ENCODE data around the gene POLD1. TPM values are rescaled to one million over a fixed set of nuclear protein-coding genes. Genes with fewer than 3 reads are reported as not detected.
"Not testable (repeated sequence)": the region's sequence is repeated elsewhere in the genome, so short reads cannot be mapped to it uniquely, and the experiment has no call there.

The POLD1 gene
- total RNA-seq, 2 experiments from 2014 or later: 119 to 233 TPM

DNA sequence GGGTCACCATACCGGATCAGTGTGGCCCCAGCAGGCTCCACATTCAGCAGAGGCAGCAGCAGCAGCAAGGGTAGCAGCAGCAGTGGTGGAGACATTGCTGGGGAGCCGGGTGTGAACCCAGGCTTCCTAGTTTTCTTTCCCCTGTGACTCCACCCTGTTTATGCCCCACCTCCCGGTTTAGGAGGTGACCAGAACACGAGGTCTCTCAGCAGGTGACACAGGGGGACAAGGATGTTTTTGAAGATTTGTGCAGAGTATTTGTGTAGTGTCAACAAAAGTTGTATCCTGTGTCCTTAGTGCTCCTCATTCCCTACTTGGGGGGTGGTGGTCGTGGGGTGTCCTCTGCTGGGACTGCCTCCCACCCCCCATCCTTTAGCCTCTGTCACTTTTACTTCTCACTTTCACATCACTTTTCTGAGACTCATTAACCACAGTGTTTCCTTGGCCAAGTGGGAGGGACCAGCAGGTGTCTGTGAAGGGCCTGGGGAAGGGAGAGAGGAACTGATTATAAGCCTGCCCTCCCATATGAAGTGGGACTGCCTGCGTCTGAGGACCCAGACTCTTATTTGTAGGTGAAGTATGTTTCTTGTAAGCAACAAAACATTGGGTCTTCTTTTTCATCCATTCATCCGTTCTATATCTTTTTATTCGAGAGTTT is 39.4 kb upstream of the POLD1 start:
- Histone ChIP-seq H3K27ac (ENCODE audit: low read depth, low read length, poor library complexity, severe bottlenecking) (peak overlapping the region; percentile 98), H3K9me2 (ENCODE audit: insufficient read depth, low read length) (no peaks in the 10 kb centered on the region), H3K4me2 (ENCODE audit: low read length) (peak overlapping the region; percentile 81), H3K4me3 (ENCODE audit: low read depth, low read length, poor library complexity, severe bottlenecking) (peak overlapping the region; percentile 74), H3K36me3 (ENCODE audit: insufficient read depth, low read length) (peaks cover 31% of the 10 kb centered on the region), H4K20me1 (ENCODE audit: insufficient read depth, low read length) (no peaks in the 10 kb centered on the region), H3K9me3 (ENCODE audit: low read length) (peaks cover 12% of the 10 kb centered on the region), H3K4me1 (ENCODE audit: insufficient read depth, low read length, poor library complexity, severe bottlenecking) (peaks cover 88% of the 10 kb centered on the region), H2AFZ (ENCODE audit: low read length) (no peak overlapping the region), H3K79me2 (ENCODE audit: insufficient read depth, low read depth, low read length) (peaks cover 50% of the 10 kb centered on the region)
- ChIA-PET POLR2A (interaction anchor here (0.7 to 1.2 kb wide), 2 partner anchors 11 to 15 kb away, joined by 3 read pairs; no protein-coding TSS in a partner anchor), CTCF (ENCODE audit: unreplicated experiment) (no interaction called here)
- BruUV-seq (replicated peaks): no TSS peak
- intact Hi-C loops (cut with micrococcal nuclease; ENCODE audit: unreplicated experiment): loop anchor here (2.0 to 10.0 kb wide), 3 partner anchors 14 to 670 kb away; partner anchors contain the start of gene PRMT1
- TF ChIP-seq, protein P1, sequence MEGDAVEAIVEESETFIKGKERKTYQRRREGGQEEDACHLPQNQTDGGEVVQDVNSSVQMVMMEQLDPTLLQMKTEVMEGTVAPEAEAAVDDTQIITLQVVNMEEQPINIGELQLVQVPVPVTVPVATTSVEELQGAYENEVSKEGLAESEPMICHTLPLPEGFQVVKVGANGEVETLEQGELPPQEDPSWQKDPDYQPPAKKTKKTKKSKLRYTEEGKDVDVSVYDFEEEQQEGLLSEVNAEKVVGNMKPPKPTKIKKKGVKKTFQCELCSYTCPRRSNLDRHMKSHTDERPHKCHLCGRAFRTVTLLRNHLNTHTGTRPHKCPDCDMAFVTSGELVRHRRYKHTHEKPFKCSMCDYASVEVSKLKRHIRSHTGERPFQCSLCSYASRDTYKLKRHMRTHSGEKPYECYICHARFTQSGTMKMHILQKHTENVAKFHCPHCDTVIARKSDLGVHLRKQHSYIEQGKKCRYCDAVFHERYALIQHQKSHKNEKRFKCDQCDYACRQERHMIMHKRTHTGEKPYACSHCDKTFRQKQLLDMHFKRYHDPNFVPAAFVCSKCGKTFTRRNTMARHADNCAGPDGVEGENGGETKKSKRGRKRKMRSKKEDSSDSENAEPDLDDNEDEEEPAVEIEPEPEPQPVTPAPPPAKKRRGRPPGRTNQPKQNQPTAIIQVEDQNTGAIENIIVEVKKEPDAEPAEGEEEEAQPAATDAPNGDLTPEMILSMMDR (conservative IDR thresholded peaks at IDR 0.05; ENCODE audit: low read length): no peak
- no peak for TF ChIP-seq EZH2phosphoT487 (IDR thresholded peaks at IDR 0.05; ENCODE audit: borderline replicate concordance, low read depth, low read length)
- DNase-seq (ENCODE audit: low spot score): peak; percentile 90

DNA sequence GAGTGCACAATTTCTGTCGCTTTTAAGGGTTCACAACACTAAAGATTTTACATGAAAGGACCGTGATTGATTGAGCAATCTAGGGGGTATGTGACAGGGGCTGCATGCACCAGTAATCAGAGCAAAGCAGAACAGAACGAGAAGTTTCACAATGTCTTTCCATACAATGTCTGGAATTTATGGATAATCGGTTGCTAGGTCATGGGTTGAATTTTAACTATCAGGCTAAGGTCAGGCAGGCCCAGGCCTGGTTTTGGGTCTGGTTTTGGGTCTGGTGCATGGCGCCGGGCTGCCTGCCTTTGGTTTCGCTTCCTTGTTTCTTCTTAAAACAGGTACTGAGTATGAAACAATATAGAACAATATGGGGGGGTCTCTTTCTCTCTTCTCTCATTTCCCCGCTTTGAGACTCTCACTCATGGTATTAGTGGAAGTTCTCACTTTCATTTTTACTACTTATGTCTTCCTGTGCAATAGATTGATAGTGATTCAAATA is 37.0 kb upstream of the POLD1 start:
- H3K9me2 ChIP-seq (ENCODE audit: insufficient read depth, low read length); H4K20me1 ChIP-seq (ENCODE audit: insufficient read depth, low read length); H3K36me3 ChIP-seq (ENCODE audit: insufficient read depth, low read length); BruUV-seq (replicated peaks); CTCF ChIA-PET (ENCODE audit: unreplicated experiment); H3K9me3 ChIP-seq (ENCODE audit: low read length): not testable (repeated sequence)
- Histone ChIP-seq H2AFZ (ENCODE audit: low read length) (peak overlapping the region; percentile 67; the same call in 1 of the 2 replicates), H3K79me2 (ENCODE audit: insufficient read depth, low read depth, low read length) (peaks cover 27% of the 10 kb centered on the region), H3K4me2 (ENCODE audit: low read length) (peak overlapping the region; percentile 81), H3K27ac (ENCODE audit: low read depth, low read length, poor library complexity, severe bottlenecking) (peak overlapping the region; percentile 98), H3K4me3 (ENCODE audit: low read depth, low read length, poor library complexity, severe bottlenecking) (peak overlapping the region; percentile 57), H3K4me1 (ENCODE audit: insufficient read depth, low read length, poor library complexity, severe bottlenecking) (peaks cover 77% of the 10 kb centered on the region)
- DNase-seq (ENCODE audit: low spot score): peak; percentile 85
- intact Hi-C loops (cut with micrococcal nuclease; ENCODE audit: unreplicated experiment): loop anchor here (10.0 kb wide), 2 partner anchors 458 to 672 kb away; partner anchors contain the start of gene PRMT1
- POLR2A ChIA-PET: interaction anchor here (2.3 kb wide), 1 partner anchor 18 kb away, joined by 7 read pairs; the partner anchor contains the start of gene KCNC3

DNA sequence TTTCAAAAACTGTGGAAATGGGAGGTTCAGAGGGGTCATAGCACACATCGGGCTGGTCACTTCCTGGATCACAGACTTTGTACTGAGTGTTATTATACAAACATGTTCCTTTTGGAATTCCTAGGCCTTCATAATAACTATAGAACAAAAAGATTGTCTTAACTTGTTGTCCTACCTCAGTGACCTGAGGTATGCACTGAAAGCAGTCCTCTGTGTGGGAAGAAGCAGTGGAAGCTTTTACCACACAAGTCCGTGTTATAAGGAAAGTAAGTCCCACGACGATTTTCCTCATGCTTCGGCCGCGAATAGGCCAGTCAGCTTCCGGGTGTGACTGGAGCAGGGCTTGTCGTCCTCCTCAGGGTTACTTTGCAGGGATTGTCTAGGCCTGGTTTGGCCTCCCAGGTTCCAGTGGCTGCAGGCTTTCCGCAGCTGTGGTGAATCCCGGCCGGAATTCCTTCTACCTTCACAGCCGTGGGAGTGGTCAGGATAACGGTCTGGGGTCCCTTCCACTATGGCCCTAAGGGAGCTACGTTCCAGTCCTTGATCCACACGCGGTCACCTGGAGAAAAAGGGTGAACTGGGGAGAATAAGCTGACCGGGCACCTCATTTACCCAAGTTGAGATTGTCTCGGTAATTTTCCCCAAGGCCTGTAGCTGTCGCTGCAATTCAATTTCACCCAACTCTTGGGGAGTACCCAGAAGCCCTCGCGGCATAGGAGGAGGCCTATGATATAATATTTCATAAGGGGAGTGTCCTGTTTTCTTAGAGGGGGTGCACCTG is 34.7 kb upstream of the POLD1 start:
- H3K4me2 ChIP-seq (ENCODE audit: low read length): peak overlapping the region; percentile 81
- ChIA-PET CTCF (ENCODE audit: unreplicated experiment) (interaction anchor here (0.7 kb wide), 1 partner anchor 21 kb away, joined by 3 read pairs; the partner anchor contains the start of gene KCNC3), POLR2A (interaction anchor here (1.2 kb wide), 1 partner anchor 12 kb away, joined by 5 read pairs; no protein-coding TSS in a partner anchor)
- peaks cover 60% of the 10 kb centered on the region for H3K4me1 ChIP-seq (ENCODE audit: insufficient read depth, low read length, poor library complexity, severe bottlenecking)
- no peaks in the 10 kb centered on the region for H3K9me3 ChIP-seq (ENCODE audit: low read length)
- H3K79me2 ChIP-seq (ENCODE audit: insufficient read depth, low read depth, low read length): peaks cover 4% of the 10 kb centered on the region; the same call in 1 of the 2 replicates
- H4K20me1 ChIP-seq (ENCODE audit: insufficient read depth, low read length): no peaks in the 10 kb centered on the region
- H3K36me3 ChIP-seq (ENCODE audit: insufficient read depth, low read length): no peaks in the 10 kb centered on the region
- no peaks in the 10 kb centered on the region for H3K9me2 ChIP-seq (ENCODE audit: insufficient read depth, low read length)
- peak; percentile 85 for DNase-seq (ENCODE audit: low spot score)
- peak overlapping the region; percentile 57 for H3K4me3 ChIP-seq (ENCODE audit: low read depth, low read length, poor library complexity, severe bottlenecking)
- H2AFZ ChIP-seq (ENCODE audit: low read length): peak overlapping the region; percentile 67
- TF ChIP-seq, protein P1 (conservative IDR thresholded peaks at IDR 0.05; ENCODE audit: low read length): peak; percentile 79
- TF ChIP-seq EZH2phosphoT487 (IDR thresholded peaks at IDR 0.05; ENCODE audit: borderline replicate concordance, low read depth, low read length): no peak
- peak overlapping the region; percentile 98 for H3K27ac ChIP-seq (ENCODE audit: low read depth, low read length, poor library complexity, severe bottlenecking)
- intact Hi-C loops (cut with micrococcal nuclease; ENCODE audit: unreplicated experiment): loop anchor here (10.0 kb wide), 2 partner anchors 455 to 675 kb away; partner anchors contain the start of gene PRMT1
- BruUV-seq (replicated peaks): no TSS peak

Data from OCI-LY7 (cell line).